Measurements from ENCODE around the gene SLC6A1. TPM values are rescaled to one million over a fixed set of nuclear protein-coding genes. Genes with fewer than 3 reads are reported as not detected.

Gene SLC6A1
- total RNA-seq, 4 donors from 2014 or later: 3.9 to 7.3 (median 5.4) TPM

DNA sequence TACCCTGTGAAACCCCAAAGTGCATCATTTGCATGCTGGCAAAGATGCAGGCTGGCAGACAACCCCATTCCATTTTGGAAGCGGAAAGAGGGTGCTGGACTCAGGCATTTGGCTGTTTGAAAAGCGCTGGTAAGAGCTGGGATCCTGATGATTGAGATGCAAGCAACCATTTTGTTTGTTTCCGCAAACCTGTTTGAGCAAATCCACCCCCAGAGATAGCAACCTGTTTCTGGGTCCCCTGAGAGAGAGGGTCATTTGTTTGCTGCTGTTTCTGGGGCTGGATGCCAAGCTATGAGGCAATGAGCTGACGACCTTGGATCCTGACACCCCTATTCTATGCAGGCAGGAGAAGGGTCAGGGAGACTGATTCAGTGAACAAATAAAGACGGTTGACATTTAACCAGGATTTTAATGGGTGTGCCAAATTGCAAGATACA is 9.8 kb downstream of the SLC6A1 start:
- TF ChIP-seq POLR2A (IDR thresholded peaks at IDR 0.05) (no peak), CTCF (IDR thresholded peaks at IDR 0.05) (no peak), EP300 (IDR thresholded peaks at IDR 0.05) (no peak)
- Histone ChIP-seq H3K27ac (no peak overlapping the region), H3K36me3 (no peaks in the 10 kb centered on the region), H3K27me3 (peaks cover 0 to 7% of the 10 kb centered on the region in 2 donors), H3K9me3 (no peaks in the 10 kb centered on the region), H3K4me3 (no peak overlapping the region), H3K4me1 (peaks cover 0 to 20% (median 0%) of the 10 kb centered on the region in 4 donors)
- DNase-seq (ENCODE audit: low spot score in 2 of 2): no peak
- WGBS, 2 donors: 40 to 42% methylated on average over 5 of the region's 5 CpGs

GRCh38 chr3:11004563-11004962 is 12.0 kb downstream of the SLC6A1 start:
- 48 to 59% methylated on average over 8 of the region's 8 CpGs for WGBS, 2 donors
- H3K9me3 ChIP-seq: no peaks in the 10 kb centered on the region
- no peaks in the 10 kb centered on the region for H3K36me3 ChIP-seq
- no peak for TF ChIP-seq CTCF (IDR thresholded peaks at IDR 0.05)
- peaks cover 0 to 14% (median 0%) of the 10 kb centered on the region in 4 donors for H3K4me1 ChIP-seq
- DNase-seq (ENCODE audit: low spot score in 2 of 2): no peak
- H3K4me3 ChIP-seq: no peak overlapping the region
- no peak overlapping the region for H3K27ac ChIP-seq
- peaks cover 0 to 7% of the 10 kb centered on the region in 2 donors for H3K27me3 ChIP-seq

DNA sequence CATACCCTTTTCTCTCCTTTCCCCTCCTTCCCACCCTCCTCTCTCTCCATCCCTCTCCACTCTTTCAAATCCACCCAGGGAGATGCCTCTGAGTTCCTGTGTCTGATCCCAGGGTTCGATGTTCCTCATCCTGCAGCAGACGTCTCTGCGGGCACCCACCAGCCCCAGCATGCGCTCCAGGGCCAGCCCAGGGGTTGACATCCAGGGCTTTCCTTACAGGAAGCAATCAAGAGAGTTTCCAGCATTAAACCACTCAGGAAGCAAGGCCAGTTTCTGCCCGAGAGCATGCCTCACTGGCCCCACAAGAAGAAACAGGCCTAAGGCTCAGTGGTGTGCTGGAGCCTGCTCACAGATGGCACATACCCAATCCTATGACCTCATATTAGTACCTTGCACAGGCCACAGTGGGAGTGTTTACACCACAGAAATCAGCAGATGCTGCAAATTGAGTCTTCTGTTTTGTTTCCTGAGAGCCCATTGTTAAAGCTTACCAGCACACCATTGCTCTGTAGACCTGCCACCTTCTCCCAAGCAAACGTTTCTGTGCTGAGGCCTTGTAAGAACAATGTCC is 13.2 kb downstream of the SLC6A1 start:
- Histone ChIP-seq H3K27ac (no peak overlapping the region), H3K4me1 (peaks cover 0 to 24% (median 0%) of the 10 kb centered on the region in 4 donors), H3K27me3 (no peaks in the 10 kb centered on the region), H3K4me3 (no peak overlapping the region), H3K9me3 (no peaks in the 10 kb centered on the region), H3K36me3 (no peaks in the 10 kb centered on the region)
- no peak for DNase-seq (ENCODE audit: low spot score in 2 of 2)
- 68 to 71% methylated on average over 6 of the region's 6 CpGs for WGBS, 2 donors
- TF ChIP-seq EP300 (IDR thresholded peaks at IDR 0.05) (no peak), POLR2A (IDR thresholded peaks at IDR 0.05) (no peak), CTCF (IDR thresholded peaks at IDR 0.05) (no peak)

- WGBS, 2 donors: 74 to 78% methylated on average over 20 of the region's 20 CpGs
- peaks cover 0 to 23% (median 0%) of the 10 kb centered on the region in 4 donors for H3K4me1 ChIP-seq
- H3K27me3 ChIP-seq: no peaks in the 10 kb centered on the region
- no peaks in the 10 kb centered on the region for H3K9me3 ChIP-seq
- H3K4me3 ChIP-seq: no peak overlapping the region
- H3K36me3 ChIP-seq: no peaks in the 10 kb centered on the region
- H3K27ac ChIP-seq: no peak overlapping the region
- no peak for DNase-seq (ENCODE audit: low spot score in 2 of 2)
- no peak for TF ChIP-seq CTCF (IDR thresholded peaks at IDR 0.05)
- TF ChIP-seq POLR2A (IDR thresholded peaks at IDR 0.05): no peak
- TF ChIP-seq EP300 (IDR thresholded peaks at IDR 0.05): no peak
These were observed 14.7 kb downstream of the SLC6A1 start for GRCh38 chr3:11006986-11007933.

DNA sequence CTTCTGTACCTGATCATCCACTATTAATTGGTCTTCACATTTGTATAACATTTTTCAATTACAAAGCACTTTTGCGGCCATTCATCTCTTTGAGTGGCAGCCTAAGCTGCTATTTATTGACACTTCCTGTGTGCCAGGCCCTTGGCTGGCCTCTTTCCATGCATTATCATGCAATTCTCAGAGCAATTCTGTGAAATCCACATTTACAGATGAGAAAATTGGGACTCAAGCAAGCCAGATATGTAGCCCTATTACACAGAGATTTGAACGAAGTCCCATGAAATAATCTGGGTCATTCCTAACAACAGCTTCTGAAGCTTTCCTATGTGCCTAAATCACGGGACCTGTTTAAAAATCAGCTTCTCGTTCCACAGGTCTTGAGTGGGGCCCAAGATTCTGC is 17.4 kb downstream of the SLC6A1 start:
- WGBS, 2 donors: 76 to 78% methylated on average over 4 of the region's 4 CpGs
- Histone ChIP-seq H3K4me1 (peaks cover 0 to 10% (median 0%) of the 10 kb centered on the region in 4 donors), H3K27ac (no peak overlapping the region), H3K27me3 (no peaks in the 10 kb centered on the region), H3K9me3 (no peaks in the 10 kb centered on the region), H3K4me3 (no peak overlapping the region), H3K36me3 (no peaks in the 10 kb centered on the region)
- DNase-seq (ENCODE audit: low spot score in 2 of 2): no peak
- TF ChIP-seq CTCF (IDR thresholded peaks at IDR 0.05): no peak
- no peak for TF ChIP-seq EP300 (IDR thresholded peaks at IDR 0.05)
- TF ChIP-seq POLR2A (IDR thresholded peaks at IDR 0.05): no peak
